Thoracic aorta (tissue), 2 donors: ENCODE measurements around the gene WASF3. TPM values are rescaled to one million over a fixed set of nuclear protein-coding genes. Genes with fewer than 3 reads are reported as not detected.
"Not testable (repeated sequence)": the region's sequence is repeated elsewhere in the genome, so short reads cannot be mapped to it uniquely, and the experiment has no call there.

Experiments used
- ATAC-seq: fragments of 150-250 bp; one replicate; pipeline ENCODE4 v1.8.0; 2017; ENCODE audit warnings: low read depth; ENCODE audit not compliant: insufficient number of reproducible peaks, low FRiP score
- DNase-seq: peaks from one replicate; pipeline ENCODE4 v3.0.0-alpha.2; 2020; ENCODE audit warnings: low spot score
- H3K27ac ChIP-seq, 2 donors: fragments of 200-600 bp; sonication (generic); 1 replicate in 1 of 2; 2 replicates in 1 of 2; pipeline ENCODE4 v1.5.1; 2016; ENCODE audit warnings: mild to moderate bottlenecking in 2 of 2, moderate library complexity in 2 of 2
- H3K27me3 ChIP-seq: fragments of 200-600 bp; sonication (generic); replicated peaks from 2 replicates; pipeline ENCODE4 v1.6.0; 2016; ENCODE audit warnings: mild to moderate bottlenecking; ENCODE audit not compliant: insufficient read depth
- H3K36me3 ChIP-seq: fragments of 200-600 bp; sonication (generic); one replicate; pipeline ENCODE4 v1.5.1; 2016
- H3K4me1 ChIP-seq, 2 donors: fragments of 200-600 bp; sonication (generic); 1 replicate in 1 of 2; 2 replicates in 1 of 2; pipeline versions ENCODE4 v1.5.1 to v1.6.0; 2016; ENCODE audit warnings: low read depth in 2 of 2, mild to moderate bottlenecking in 1 of 2; ENCODE audit not compliant: control insufficient read depth in 1 of 2
- H3K4me3 ChIP-seq: fragments of 200-600 bp; sonication (generic); 2 replicates; pipeline ENCODE4 v1.5.1; 2016; ENCODE audit warnings: mild to moderate bottlenecking
- H3K9me3 ChIP-seq: fragments of 200-600 bp; sonication (generic); 2 replicates; pipeline ENCODE4 v1.5.1; 2016
- CTCF ChIP-seq: fragments of 200-600 bp; sonication (generic); IDR thresholded peaks from one replicate; pipeline ENCODE4 v1.5.1; 2019; ENCODE audit warnings: antibody characterized with exemption
- total RNA-seq, 2 donors: library from RNA; depleted of rRNA; stranded (reverse); fragments of >200 nt; gene quantifications; one replicate each; pipeline versions ENCODE4 v1.1.0 to v1.2.3, GENCODE V29; 2016

Gene WASF3
- total RNA-seq, 2 donors from 2014 or later = 16.4 to 20.0 TPM

GRCh38 chr13:26718872-26719271, 161.4 kb downstream of the WASF3 start:
- Histone ChIP-seq H3K27ac (no peak overlapping the region), H3K36me3 (no peaks in the 10 kb centered on the region), H3K9me3 (no peaks in the 10 kb centered on the region), H3K27me3 (no peaks in the 10 kb centered on the region), H3K4me3 (no peak overlapping the region), H3K4me1 (no peaks in the 10 kb centered on the region)
- ATAC-seq (no peak), DNase-seq (no peak)
- no peak for TF ChIP-seq CTCF

GRCh38 chr13:26719356-26719945, 162.0 kb downstream of the WASF3 start:
- Histone ChIP-seq H3K27ac (no peak overlapping the region), H3K27me3 (no peaks in the 10 kb centered on the region), H3K9me3 (no peaks in the 10 kb centered on the region), H3K4me3 (no peak overlapping the region), H3K36me3 (no peaks in the 10 kb centered on the region), H3K4me1 (no peaks in the 10 kb centered on the region)
- no peak for ATAC-seq
- TF ChIP-seq CTCF = no peak
- DNase-seq = no peak

GRCh38 chr13:26721251-26722121, 164.0 kb downstream of the WASF3 start:
- no peaks in the 10 kb centered on the region for H3K9me3 ChIP-seq
- no peak for TF ChIP-seq CTCF
- H3K27me3 ChIP-seq = no peaks in the 10 kb centered on the region
- no peak for ATAC-seq
- H3K27ac ChIP-seq = no peak overlapping the region
- H3K36me3 ChIP-seq = no peaks in the 10 kb centered on the region
- DNase-seq = no peak
- peaks cover 0 to 4% of the 10 kb centered on the region in 2 donors for H3K4me1 ChIP-seq
- H3K4me3 ChIP-seq = peak overlapping the region; percentile 11

- no peak for ATAC-seq
- no peak overlapping the region for H3K4me3 ChIP-seq
- no peaks in the 10 kb centered on the region for H3K27me3 ChIP-seq
- no peaks in the 10 kb centered on the region for H3K9me3 ChIP-seq
- peaks cover 1 to 4% of the 10 kb centered on the region in 2 donors for H3K4me1 ChIP-seq
- no peak for DNase-seq
- TF ChIP-seq CTCF = no peak
- H3K27ac ChIP-seq = no peak overlapping the region
- no peaks in the 10 kb centered on the region for H3K36me3 ChIP-seq
Measured at GRCh38 chr13:26722321-26722720, 164.8 kb downstream of the WASF3 start.

GRCh38 chr13:26723620-26724019, 166.1 kb downstream of the WASF3 start:
- H3K27ac ChIP-seq, H3K27me3 ChIP-seq, H3K4me3 ChIP-seq, H3K9me3 ChIP-seq, H3K36me3 ChIP-seq, DNase-seq, ATAC-seq: not testable (repeated sequence)
- peaks cover 4 to 12% of the 10 kb centered on the region in 2 donors for H3K4me1 ChIP-seq
